Inferior parietal cortex (tissue), 1 donor: ENCODE results near the gene MAPKAPK3.

Source experiments
- DNase-seq: peaks from one replicate; pipeline ENCODE4 v3.0.0-alpha.2; 2016; ENCODE audit errors: extremely low spot score

MAPKAPK3 gene

DNA sequence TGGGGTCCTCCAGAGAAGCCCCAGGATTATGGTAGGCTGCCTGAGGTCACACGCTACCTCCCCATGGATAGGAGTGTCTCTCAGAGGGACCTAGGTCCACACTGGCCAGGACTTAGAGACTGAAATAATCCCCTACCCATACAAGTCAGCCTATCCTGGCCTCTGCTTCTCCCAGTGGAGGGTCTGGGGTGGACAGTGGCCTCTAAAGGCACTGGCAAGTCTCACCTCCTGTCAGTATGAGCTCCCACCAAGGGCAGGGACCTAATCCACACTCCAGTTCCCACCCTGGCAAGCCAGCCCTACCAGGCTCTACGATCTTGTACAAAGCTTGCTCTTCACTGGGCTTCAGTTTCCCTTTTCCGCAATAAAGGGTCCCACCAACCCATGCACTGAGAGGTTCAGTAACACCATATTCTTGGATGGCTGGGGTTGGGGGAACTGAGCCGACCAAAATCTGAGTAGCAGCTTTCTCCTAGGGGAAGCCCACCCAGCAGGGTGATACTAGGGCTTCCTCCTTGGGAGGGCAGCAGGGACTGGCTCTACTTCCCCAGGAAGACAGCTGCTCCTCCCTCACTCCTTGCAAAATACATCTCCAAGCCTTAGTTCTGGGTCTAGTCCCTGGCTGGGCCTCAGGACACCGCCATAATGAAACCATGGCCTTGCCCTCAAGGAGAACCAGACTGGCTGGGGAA lies 7.7 kb upstream of the MAPKAPK3 start:
- DNase-seq = no peak

DNA sequence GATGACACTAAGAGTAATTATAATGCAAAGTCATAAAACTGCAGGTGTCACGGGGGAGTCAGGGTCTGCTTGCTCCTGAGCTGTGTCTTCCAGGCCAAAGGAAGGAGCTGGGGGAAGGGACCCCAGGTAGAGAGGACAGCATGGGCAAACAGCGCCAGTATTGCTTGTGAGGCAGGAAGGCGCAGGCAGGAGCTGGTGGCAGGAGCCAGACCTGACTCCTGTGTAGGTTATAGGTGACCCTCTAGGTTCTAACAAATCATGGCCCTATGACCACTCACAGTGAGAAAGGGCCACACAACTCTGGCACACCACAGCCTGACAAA lies 7.2 kb upstream of the MAPKAPK3 start:
- no peak for DNase-seq

DNA sequence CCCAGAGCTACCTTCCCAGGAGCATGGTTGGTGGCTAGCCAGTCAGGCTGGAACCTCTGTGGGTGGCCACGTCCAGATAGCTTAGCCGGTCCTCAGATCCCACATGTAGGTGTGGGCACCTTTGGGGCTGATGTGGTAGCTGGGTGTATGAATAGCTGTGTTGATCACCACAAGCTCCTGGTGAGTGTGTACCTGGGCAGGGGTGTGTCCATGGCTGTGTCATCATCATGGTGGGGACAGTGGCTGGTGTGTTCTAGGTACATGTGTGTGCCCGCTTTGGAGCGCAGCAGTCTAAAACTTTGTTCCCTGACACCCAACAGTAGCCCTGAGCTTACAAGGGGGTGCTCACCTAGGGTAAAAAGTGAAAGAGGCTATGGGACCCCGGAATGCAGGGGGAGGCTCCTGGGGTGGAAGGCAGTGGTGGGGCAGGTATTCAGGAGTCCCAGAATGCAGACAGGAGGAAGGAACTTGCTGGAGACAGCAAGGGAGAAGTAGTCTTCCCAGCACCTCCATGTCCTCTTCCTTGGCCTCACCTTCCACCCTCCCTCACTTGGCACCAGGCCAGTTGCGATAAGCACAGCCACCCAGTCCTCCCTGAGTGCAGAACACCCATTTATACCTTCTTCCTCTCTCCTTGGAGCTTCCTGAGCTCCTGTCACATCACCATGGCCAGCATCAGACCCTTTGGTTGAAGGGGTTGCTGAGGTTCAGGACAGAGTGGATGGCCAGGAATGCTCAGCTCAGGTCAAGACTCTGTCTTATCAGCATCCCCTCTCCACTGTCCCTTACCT lies 6.6 kb upstream of the MAPKAPK3 start:
- no peak for DNase-seq

DNA sequence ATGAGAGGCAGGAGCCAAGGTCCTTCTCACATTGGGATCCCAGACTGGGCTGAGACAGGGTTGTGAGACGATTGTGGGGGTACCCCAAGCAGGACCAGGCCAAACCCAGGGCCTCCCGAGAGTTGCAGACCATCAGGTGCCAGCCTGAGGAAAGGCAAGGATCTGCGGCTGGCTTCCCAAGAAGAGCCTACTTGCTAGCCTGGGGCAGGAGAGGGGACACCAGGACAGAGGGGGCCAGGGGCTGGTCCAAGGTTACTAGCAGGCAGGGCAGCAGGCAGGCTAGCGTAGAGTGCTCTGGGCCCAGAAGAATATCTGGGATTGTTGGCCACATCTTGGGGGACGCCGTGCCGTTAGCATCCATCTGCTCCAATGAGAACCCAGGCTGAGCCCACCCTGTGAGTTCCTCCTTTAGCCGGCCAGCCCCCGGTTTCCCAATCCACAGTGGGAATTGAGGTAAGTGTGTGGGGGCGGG lies 5.9 kb upstream of the MAPKAPK3 start:
- no peak for DNase-seq

DNA sequence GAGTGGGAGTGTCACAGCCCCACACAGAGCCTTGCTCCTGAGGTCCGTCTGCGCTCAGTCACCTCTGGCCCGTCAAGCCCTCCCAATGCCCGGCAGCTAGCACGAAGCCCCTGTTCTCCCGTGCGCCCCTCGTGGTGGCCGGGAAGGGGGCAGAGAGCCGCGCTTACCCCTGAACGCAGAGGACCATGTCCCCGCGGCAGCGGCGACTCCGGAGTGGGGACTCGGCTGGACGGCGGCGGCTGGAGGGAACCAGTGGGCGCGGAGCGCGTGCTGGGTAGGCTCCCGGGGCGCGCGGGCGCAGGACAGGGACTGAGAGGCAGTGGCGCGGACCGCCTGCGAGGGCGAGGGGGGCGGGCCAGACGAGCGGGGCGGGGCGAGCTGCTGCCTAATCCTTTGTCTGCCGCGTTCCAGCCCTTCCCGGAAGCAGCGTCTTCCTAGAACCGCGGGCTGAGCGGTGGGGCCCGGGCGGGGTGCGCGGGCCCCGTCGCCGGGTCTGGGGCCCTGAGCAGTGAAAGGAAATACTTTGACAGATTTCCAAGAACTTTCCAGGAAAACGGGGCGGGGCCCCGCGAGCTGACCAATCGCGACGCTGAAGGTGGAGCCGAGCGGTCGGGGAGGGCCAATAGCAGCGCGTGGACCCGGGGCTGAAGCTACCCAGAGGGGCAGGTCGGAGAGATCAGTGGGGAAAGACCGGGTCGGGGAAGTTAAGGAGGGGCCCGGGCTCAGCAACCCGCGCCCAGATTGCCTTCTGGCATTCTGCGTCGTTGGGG lies 5.3 kb upstream of the MAPKAPK3 start, which contains the start of gene CISH:
Gene CISH, minus strand, starts transcription at position 311 of the 770 bp plus-strand sequence. Its CDS starts 124 bp downstream, at position 187.
- DNase-seq = peak; percentile 83

DNA sequence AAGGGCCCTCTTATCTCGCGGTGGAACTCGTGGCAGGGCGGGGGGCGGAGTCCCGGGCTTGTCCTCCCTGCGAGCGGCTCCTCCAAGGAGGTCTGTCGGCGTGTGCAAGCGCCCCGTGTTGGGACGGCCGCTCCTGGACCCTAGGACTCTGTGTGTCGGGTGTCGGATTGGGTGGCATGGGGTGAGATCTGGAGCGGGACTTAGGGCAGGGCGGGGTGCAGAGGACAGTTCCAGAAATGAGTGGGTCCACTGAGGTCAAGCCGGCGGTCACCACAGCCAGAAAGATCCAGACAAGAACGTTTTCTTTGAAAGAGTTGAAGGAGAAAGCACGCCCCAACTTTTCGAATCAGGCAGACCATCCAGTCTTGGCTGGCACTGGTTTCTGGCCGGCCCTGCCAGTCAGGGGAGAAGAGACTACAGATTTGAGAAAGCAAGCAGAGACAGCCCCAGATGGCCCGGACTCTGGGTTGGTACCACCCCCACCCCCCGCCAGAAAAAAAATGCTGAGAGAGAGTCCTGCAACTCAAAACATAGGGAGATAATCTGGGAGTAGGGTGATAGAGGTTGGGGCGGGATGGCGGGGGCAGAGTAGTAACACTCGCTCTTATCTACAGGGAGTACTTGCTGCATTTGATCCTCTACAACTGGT lies 4.6 kb upstream of the MAPKAPK3 start:
- no peak for DNase-seq

DNA sequence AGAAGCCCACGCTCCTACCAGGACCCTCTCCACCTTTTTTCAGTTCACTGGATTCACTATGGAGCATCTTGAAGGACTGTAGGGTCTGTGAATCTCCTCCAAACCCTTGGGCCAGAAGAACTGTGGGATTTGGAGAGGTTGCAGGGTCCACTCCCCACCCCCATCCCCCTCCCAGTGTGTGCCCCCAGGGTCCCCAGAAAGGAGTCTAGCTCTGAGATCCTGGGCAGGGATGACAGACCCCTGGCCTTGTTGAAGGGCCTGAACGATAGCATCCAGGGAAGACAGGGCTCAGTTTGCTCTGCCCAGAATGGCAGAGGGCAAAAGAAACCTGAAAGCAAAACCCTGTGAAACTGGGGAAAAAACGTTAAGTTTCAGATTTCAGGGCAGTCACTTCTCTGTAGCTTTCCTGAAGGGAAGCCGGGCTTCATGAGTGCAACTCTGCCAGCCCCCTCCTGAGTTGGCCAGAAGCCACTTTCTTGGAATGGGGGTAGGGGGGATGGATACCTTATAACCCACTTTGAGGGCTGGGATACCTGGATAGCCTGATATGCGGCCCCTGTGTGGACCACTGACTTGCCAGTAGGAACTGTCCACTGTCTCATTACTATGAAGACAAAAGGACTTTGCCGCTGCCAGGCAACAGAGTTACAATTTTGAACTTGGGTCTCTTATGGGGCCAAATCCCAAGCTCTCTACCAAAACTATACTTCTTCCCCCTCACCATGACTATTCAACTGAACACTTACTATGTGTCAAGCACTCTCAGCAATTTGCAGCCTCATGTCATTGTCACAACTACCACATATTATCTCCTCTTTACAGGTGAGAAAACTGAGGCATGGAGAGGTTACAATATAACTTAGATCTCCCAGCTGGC lies 3.7 kb upstream of the MAPKAPK3 start:
- no peak for DNase-seq

DNA sequence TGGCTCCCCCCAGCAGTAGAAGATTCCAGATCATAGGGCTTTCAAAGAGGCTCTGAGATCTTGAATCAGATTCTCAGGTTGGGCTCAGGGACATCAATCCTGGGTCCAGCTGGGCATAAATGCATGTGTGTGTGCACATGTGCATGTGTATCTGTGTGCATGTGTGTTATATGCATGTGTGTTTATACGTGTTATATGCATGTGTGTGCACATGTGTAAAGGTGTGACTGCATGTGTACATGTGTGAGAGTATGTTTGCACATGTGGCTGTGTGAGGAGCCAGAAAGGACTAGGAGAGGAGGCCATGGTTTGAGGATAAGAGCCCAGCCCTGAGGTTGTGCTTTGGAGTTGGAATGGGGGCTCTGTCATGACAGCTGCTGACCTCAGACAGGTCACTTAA lies 1.8 kb upstream of the MAPKAPK3 start:
- DNase-seq = no peak

DNA sequence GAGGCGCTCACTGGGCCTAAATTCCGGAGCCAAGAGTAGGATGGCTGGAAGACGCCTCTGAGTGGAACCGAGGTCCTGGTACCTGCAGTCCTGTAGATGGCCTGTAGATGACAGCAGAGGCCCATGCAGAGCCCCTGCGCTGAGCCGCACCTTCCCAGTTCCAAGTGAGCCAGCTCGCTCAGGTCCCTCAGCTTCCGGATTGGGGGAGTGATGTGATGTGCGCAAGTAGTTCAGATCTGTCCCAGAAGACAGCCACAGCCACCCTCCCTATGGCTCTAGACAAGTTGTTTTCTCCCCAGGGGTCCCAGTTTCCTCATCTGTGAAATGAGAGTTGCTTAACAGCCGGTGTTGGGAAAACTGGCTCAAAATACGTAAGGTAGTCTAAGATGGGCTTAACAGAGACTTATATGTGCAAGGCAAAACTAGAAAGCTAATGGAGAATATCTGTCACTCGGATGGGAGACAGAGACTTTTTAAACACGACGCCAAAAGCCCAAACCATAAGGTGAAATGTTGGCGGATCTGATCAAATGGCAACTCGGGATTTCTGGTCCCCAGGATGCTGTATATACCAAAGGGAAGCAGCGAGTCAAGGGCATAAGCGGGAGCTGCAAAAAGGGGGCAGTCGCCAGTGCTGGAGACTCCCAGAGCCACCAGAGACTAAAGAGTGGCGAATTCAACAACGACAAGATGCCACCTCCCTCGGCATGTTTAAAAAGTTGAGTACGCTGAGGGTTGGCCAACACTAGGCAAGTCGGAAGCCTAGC lies 765 bp upstream of the MAPKAPK3 start:
- DNase-seq = peak; percentile 83

DNA sequence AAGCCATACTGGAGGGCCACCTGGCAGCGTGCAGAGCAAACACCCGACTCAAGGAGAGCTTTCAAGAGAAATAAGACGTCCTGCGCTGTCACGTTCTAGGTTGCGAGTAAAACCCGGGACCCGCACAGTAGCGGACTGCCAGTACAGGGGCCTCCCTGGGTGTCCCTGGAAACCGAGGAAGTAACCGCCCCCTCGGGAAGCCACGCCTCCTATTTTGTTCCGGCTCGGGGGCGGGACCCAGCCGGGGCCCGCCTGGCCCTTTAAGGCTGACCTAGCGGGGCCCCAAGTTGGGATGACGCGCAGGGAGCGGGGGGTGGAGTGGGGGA lies 218 bp upstream of the MAPKAPK3 start:
- DNase-seq = peak; percentile 86

DNA sequence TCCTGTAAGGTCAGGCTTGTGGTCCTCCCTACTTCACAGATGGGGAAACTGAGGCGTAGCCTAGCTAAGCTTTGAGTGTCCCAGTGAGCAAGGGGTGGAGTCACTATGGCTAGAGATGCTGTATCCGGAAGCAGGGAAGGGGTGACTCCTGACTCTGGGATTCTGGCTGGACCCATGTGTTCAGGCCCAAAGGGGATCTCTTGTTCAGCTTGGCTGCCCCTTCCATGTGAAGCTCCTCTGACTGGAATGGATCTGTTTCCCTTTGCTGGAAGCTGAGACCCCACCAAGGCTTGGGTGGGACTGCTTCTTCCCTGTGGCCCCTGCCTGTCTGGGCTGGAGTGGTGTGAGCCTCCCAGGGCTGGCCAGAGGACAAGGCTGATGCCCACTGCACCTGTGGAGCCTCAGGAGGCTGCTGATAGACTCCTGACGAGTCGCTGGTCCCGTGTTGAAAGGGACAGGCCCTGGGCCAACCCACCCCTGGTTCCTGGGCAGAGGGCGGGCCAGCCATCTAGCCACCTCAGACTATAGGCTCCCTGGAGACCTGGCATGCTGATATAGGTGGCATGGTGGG lies 1.0 kb downstream of the MAPKAPK3 start:
- DNase-seq = no peak

DNA sequence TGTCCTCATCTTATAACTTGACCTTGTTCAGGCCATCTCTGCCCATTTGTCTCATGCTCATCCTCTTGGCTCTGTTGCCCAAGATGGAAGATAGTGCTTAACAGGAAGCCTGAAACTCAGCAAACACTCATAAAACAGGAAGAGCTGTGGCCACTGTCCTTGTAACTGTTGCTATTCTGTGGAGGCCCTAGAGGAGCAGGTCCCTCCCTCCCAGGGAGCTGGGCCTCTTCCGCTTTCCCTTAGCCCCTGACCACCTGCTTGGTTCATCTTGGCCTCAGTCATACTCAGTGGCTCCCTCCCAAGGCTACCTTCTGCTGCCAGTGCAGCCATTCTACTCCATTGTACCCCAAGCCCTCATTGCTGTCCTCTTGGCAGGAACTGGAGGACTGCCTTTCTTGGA lies 3.5 kb downstream of the MAPKAPK3 start:
- DNase-seq = no peak

DNA sequence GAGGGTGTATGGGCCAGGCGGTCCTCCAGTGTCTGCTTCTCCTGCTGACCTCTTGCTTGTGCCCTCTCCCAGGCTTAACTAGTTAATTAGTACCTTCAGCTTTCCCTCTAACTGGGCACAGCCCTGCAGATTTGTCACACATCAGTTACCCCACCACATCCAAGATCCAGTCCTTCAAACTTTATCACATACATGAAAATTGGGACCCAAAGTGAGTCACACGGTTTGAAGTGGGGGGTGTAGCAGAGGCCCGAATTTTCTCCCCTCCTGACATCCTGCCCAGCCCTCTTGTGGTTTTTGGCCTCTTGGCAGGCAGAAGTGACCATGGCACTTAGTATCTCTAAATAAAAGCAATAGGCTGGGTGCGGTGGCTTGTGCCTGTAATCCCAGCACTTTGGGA lies 3.9 kb downstream of the MAPKAPK3 start:
- DNase-seq = no peak

DNA sequence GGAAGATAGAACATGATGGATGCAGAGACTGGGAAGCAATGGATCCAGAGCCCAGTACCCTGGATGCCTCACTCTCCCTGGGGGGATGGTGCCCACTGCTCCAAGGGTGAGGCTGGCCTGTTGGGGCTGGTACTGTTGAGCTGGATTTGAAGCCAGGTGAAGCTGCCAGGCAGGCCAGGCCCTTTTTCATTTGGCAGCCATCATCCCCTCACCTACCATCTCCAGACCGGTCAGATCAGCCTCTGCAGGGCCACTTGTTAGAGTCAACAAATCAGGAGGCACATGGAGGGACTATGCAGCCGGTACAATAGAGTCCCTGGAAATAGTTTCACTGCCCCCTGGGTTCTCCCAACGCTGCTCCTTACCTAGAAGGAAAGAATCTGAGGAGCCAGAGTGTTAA lies 5.9 kb downstream of the MAPKAPK3 start:
- no peak for DNase-seq

DNA sequence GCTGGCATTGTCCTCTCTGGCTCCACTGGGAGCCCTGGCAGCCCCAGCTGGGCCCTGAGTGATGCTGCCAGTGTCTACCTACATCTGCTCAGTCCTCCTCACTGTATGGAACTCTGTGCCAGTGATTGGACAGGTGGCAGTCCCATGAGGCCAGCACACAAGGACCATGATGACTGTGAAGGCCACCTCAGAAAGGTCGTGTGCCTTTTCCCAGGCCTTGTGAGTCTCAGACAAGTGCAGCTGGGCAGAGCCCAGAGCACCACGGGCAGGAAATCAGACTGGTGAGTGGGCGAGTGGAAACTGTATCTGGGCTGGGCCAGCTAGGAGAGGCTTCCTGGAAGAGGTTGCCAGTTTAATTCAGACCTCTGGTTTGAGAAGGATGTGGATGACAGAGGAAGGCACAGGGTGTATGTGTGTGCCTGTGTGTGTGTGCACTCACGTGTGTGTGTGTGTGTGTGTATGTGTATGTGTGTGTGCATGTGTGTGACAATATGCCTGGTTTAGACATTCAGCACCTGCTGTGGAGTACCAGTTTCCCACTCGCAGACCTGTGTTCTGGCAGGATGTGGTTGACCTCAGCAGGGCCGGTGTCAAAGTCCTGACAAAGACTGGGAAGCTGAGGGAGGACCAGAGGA lies 7.0 kb downstream of the MAPKAPK3 start:
- no peak for DNase-seq

DNA sequence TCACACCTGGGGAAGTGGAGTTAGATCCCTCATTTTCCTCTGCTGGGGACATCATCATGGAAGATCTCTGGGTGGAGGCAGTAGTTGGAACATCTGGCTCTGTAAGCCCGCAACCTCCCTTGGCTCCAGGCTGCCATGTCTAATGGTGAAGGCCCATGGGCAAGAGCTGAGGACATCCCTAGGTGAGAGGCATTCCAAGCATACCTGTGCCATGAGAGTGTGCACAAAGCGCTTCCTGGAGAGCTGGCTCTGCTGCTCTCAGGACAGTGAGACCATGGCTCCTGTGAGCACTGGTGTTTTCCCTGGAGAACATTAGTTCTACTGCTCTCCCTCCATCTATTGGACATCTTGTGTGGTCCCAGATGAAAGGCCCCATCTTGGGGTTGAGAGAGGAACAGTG lies 7.7 kb downstream of the MAPKAPK3 start:
- no peak for DNase-seq

DNA sequence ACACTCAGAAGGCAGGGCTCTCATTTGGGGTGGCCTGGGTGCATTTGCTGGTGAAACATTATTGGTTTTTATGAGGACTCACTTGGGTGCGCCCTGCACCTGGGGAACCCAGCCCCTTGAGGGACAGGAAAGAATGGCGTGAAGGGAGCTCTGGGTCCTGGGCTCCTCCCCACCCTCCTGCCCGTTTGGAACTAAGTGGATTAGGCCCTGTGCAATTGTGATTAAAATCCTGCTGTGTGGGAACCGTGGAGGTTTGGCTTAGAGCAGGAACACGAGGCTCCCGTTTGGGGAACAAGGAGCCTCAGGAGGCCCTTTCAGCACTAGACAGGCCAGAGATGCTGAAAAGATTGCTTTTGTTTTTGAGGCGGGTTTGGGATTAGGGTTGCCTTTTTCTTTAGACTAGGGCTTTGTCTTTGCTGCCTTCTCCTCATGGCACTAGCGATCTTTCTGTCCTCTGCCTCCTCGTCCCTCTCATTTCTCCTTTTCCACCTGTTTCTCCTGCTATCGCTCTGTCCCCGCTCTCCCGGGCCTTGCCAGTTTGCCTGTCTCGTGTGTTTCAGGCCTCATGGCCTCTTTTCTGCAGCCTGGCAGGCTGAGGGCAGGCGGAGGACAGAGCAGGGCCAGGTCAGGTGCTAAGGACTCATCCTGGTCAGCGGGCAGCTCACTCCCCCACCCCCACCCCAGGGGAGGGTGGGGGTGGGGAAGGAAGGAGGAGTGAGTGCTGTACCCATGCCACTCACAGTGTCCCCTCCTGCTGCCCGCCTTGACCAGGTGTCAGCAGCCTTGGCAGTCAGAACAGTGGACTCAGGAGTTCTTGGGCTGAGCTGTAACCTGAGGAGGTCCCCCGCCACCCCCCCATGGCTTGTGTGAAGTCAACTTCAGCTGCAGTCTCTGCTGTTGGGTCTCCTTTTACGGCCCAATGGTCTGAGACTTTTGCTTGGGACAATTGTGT lies 8.6 kb downstream of the MAPKAPK3 start:
- no peak for DNase-seq

DNA sequence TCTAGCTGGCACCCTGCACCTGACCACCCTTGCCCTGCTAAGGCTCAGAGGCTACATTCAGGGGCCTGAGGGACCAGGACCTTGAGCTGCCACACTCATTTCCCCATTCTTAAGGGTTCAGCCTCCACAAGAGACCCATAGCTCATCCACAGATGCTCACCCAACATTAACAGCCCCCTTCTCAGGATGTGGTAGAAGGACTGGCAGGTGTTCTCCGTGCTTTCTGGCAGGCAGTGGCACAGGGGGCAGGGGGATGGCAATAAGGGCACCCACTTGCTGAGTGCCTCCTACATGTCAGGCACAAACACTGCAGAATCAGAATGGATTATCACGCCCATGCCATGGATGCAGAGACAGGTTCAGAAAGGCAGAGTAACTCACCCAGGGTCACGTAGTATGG lies 9.4 kb downstream of the MAPKAPK3 start:
- no peak for DNase-seq
